SK-N-MC (cell line): ENCODE results near the gene ADD3.

Experiments
- EZH2 ChIP-seq: fragments of 200-600 bp; sonication (generic); IDR thresholded peaks from one replicate; pipeline ENCODE4 v1.6.1; 2017; ENCODE audit warnings: antibody characterized with exemption
- POLR2AphosphoS5 ChIP-seq: IDR thresholded peaks from 2 replicates; pipeline ENCODE4 v1.6.1; 2012; ENCODE audit warnings: mild to moderate bottlenecking, low read depth, low read length, borderline replicate concordance

- TF ChIP-seq POLR2AphosphoS5 (no peak), EZH2 (no peak)
Observed at GRCh38 chr10:110051487-110051886, 43.7 kb downstream of the ADD3 start.
